A673 (cell line): ENCODE measurements around the gene SP2.

Experiments used
- CTCF ChIP-seq: fragments of 300-800, 200-600 bp; sonication (generic); conservative IDR thresholded peaks from 2 replicates; pipeline ENCODE4 v1.5.1; 2017; ENCODE audit warnings: low read depth, mild to moderate bottlenecking, antibody characterized with exemption, low read length, moderate library complexity, mixed read lengths
- EZH2 ChIP-seq: fragments of 200-600 bp; sonication (generic); IDR thresholded peaks from 2 replicates; pipeline ENCODE4 v1.6.1; 2017; ENCODE audit warnings: borderline replicate concordance, low read depth, mild to moderate bottlenecking, mixed read lengths, antibody characterized with exemption, low read length; ENCODE audit not compliant: poor library complexity, severe bottlenecking

- no peak for TF ChIP-seq CTCF
- no peak for TF ChIP-seq EZH2
Measured at GRCh38 chr17:47928415-47928814, 32.4 kb downstream of the SP2 start.
